ENCODE data around the gene DNAH9. TPM values are rescaled to one million over a fixed set of nuclear protein-coding genes. Genes with fewer than 3 reads are reported as not detected.
A peak's percentile ranks its signal among the peaks of the same experiment; 100 is the strongest.

DNAH9 gene
- total and polyA plus RNA-seq, 2 donors: 0.09 to 0.48 TPM

GRCh38 chr17:11582217-11582616, 16.1 kb upstream of the DNAH9 start:
- Histone ChIP-seq H3K9me3 (ENCODE audit: control insufficient read depth in 2 of 2, insufficient read depth in 1 of 2, low read length in 1 of 2) (peaks cover 4 to 17% of the 10 kb centered on the region in 2 donors), H3K4me3 (ENCODE audit: low read length in 2 of 2) (no peak overlapping the region), H3K27me3 (ENCODE audit: control insufficient read depth in 2 of 2, insufficient read depth in 1 of 2, low read length in 1 of 2) (no peaks in the 10 kb centered on the region), H3K27ac (ENCODE audit: low read depth in 1 of 2, low read length in 1 of 2) (no peak overlapping the region), H3K4me1 (ENCODE audit: control insufficient read depth in 2 of 2, insufficient read depth in 2 of 2, low read length in 2 of 2) (no peaks in the 10 kb centered on the region), H3K36me3 (ENCODE audit: control insufficient read depth in 2 of 2, insufficient read depth in 2 of 2, low read length in 1 of 2) (no peaks in the 10 kb centered on the region)
- DNase-seq (ENCODE audit: low read depth in 6 of 9, low spot score in 9 of 9): no peak
- WGBS: 91% methylated on average over 5 of the region's 5 CpGs

DNA sequence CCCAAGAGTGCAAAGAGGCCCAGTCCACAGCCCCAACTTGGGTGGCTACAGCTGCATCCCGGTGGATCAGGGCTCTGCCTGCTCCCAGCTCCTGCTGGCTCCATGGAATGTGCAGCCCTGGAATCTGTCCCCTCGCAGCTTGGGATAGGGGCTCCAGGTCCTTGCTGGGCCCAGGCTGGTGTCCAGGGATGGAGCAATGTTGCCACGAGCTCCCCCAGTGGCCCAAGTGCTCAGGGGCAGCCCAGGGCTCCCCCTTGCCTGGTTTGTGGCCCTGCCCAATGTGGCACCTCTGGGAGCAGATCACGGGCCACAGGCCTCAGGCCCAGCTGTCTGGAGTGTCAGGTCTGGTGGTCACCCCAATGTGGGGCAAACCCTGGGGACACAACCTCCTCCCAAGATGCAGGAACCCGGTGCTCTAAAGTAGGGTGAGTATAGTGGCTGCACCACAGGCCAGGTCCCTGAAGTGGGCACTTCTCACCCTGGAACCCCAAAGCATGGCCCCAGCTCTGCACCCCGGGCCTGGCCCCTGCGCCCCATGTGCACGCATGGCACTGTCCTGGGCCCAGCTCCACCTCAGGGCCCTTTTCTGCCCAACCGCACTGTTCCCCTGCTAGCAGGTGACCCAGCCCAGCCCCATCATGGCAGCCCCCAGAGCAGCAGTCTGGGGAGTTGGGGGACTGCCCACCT, 14.8 kb upstream of the DNAH9 start:
- Histone ChIP-seq H3K4me1 (ENCODE audit: control insufficient read depth in 2 of 2, insufficient read depth in 2 of 2, low read length in 2 of 2) (no peaks in the 10 kb centered on the region), H3K27ac (ENCODE audit: low read depth in 1 of 2, low read length in 1 of 2) (no peak overlapping the region), H3K36me3 (ENCODE audit: control insufficient read depth in 2 of 2, insufficient read depth in 2 of 2, low read length in 1 of 2) (no peaks in the 10 kb centered on the region), H3K9me3 (ENCODE audit: control insufficient read depth in 2 of 2, insufficient read depth in 1 of 2, low read length in 1 of 2) (peaks cover 4 to 17% of the 10 kb centered on the region in 2 donors), H3K27me3 (ENCODE audit: control insufficient read depth in 2 of 2, insufficient read depth in 1 of 2, low read length in 1 of 2) (no peaks in the 10 kb centered on the region), H3K4me3 (ENCODE audit: low read length in 2 of 2) (no peak overlapping the region)
- WGBS: 90% methylated on average over 9 of the region's 9 CpGs
- no peak for DNase-seq (ENCODE audit: low read depth in 6 of 9, low spot score in 9 of 9)

DNA sequence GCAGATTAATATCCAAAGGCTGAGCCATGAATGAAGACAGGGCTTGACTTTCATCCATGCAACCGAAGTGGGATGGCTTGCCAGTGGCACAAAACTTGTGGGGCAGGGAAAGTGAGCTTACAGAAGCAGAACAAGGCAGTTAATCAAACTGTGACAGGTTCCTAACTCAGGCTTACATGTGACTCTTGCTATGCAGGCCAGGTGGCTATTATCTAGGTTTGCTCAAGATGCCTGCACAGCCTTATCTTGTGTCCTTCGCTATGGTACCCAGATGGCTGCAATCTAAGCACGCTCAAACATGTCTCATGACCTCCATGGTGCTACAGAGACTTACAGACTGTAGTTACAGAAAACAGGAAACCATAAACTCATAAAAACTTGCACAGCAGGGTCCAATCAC, 8.6 kb upstream of the DNAH9 start:
- Histone ChIP-seq H3K27ac (ENCODE audit: low read depth in 1 of 2, low read length in 1 of 2) (no peak overlapping the region), H3K9me3 (ENCODE audit: control insufficient read depth in 2 of 2, insufficient read depth in 1 of 2, low read length in 1 of 2) (no peaks in the 10 kb centered on the region), H3K27me3 (ENCODE audit: control insufficient read depth in 2 of 2, insufficient read depth in 1 of 2, low read length in 1 of 2) (no peaks in the 10 kb centered on the region), H3K4me1 (ENCODE audit: control insufficient read depth in 2 of 2, insufficient read depth in 2 of 2, low read length in 2 of 2) (no peaks in the 10 kb centered on the region), H3K4me3 (ENCODE audit: low read length in 2 of 2) (no peak overlapping the region), H3K36me3 (ENCODE audit: control insufficient read depth in 2 of 2, insufficient read depth in 2 of 2, low read length in 1 of 2) (no peaks in the 10 kb centered on the region)
- DNase-seq (ENCODE audit: low read depth in 6 of 9, low spot score in 9 of 9): no peak
- 64% methylated on average over 3 of the region's 3 CpGs for WGBS

GRCh38 chr17:11601661-11602060, 3.4 kb downstream of the DNAH9 start:
- Histone ChIP-seq H3K36me3 (ENCODE audit: control insufficient read depth in 2 of 2, insufficient read depth in 2 of 2, low read length in 1 of 2) (no peaks in the 10 kb centered on the region), H3K4me1 (ENCODE audit: control insufficient read depth in 2 of 2, insufficient read depth in 2 of 2, low read length in 2 of 2) (no peaks in the 10 kb centered on the region), H3K9me3 (ENCODE audit: control insufficient read depth in 2 of 2, insufficient read depth in 1 of 2, low read length in 1 of 2) (peaks cover 0 to 3% of the 10 kb centered on the region in 2 donors), H3K27ac (ENCODE audit: low read depth in 1 of 2, low read length in 1 of 2) (no peak overlapping the region), H3K4me3 (ENCODE audit: low read length in 2 of 2) (no peak overlapping the region), H3K27me3 (ENCODE audit: control insufficient read depth in 2 of 2, insufficient read depth in 1 of 2, low read length in 1 of 2) (peaks cover 0 to 12% of the 10 kb centered on the region in 2 donors)
- WGBS: 78% methylated on average over 5 of the region's 5 CpGs
- no peak for DNase-seq (ENCODE audit: low read depth in 6 of 9, low spot score in 9 of 9)

- Histone ChIP-seq H3K27me3 (ENCODE audit: control insufficient read depth in 2 of 2, insufficient read depth in 1 of 2, low read length in 1 of 2) (no peaks in the 10 kb centered on the region), H3K36me3 (ENCODE audit: control insufficient read depth in 2 of 2, insufficient read depth in 2 of 2, low read length in 1 of 2) (no peaks in the 10 kb centered on the region), H3K9me3 (ENCODE audit: control insufficient read depth in 2 of 2, insufficient read depth in 1 of 2, low read length in 1 of 2) (no peaks in the 10 kb centered on the region), H3K4me3 (ENCODE audit: low read length in 2 of 2) (no peak overlapping the region), H3K4me1 (ENCODE audit: control insufficient read depth in 2 of 2, insufficient read depth in 2 of 2, low read length in 2 of 2) (no peaks in the 10 kb centered on the region), H3K27ac (ENCODE audit: low read depth in 1 of 2, low read length in 1 of 2) (no peak overlapping the region)
- DNase-seq (ENCODE audit: low read depth in 6 of 9, low spot score in 9 of 9): peak in 2 of 9 donors; percentile 3 to 19
- 78% methylated on average over 6 of the region's 6 CpGs for WGBS
These were observed 10.1 kb downstream of the DNAH9 start for GRCh38 chr17:11608396-11608795.

DNA sequence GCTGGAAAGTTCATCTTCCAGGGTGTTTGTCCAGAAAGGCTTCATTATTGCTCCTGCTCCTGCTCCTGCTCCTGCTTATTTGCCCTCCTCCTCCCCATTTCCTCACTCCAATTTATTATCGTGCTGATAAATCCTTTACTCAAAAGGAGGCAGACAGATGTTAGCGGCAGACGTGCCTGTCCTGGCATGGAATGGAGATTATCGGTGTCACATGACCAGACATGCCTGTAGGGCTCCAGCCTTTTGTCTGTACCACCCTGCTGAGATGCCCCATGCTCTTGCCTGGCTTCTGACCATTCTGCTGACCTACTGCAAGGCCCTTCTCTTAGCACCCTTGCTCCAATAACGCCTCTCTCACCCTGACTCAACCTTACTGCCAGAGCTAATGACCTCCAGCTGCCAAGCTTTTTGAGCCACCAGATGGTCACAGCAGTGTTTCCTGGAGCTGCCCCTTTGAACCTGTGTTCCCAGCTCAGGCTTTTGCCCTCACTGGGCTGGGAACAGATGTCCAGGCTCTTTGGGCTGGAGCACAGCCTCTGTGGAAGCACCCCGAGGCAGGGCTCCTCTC, 12.8 kb downstream of the DNAH9 start:
- Histone ChIP-seq H3K27me3 (ENCODE audit: control insufficient read depth in 2 of 2, insufficient read depth in 1 of 2, low read length in 1 of 2) (no peaks in the 10 kb centered on the region), H3K4me1 (ENCODE audit: control insufficient read depth in 2 of 2, insufficient read depth in 2 of 2, low read length in 2 of 2) (no peaks in the 10 kb centered on the region), H3K9me3 (ENCODE audit: control insufficient read depth in 2 of 2, insufficient read depth in 1 of 2, low read length in 1 of 2) (no peaks in the 10 kb centered on the region), H3K27ac (ENCODE audit: low read depth in 1 of 2, low read length in 1 of 2) (no peak overlapping the region), H3K4me3 (ENCODE audit: low read length in 2 of 2) (no peak overlapping the region), H3K36me3 (ENCODE audit: control insufficient read depth in 2 of 2, insufficient read depth in 2 of 2, low read length in 1 of 2) (no peaks in the 10 kb centered on the region)
- no peak for DNase-seq (ENCODE audit: low read depth in 6 of 9, low spot score in 9 of 9)
- WGBS: 30% methylated on average over 6 of the region's 6 CpGs

GRCh38 chr17:11612956-11613355, 14.7 kb downstream of the DNAH9 start:
- H3K27me3 ChIP-seq (ENCODE audit: control insufficient read depth in 2 of 2, insufficient read depth in 1 of 2, low read length in 1 of 2): no peaks in the 10 kb centered on the region
- no peaks in the 10 kb centered on the region for H3K9me3 ChIP-seq (ENCODE audit: control insufficient read depth in 2 of 2, insufficient read depth in 1 of 2, low read length in 1 of 2)
- H3K36me3 ChIP-seq (ENCODE audit: control insufficient read depth in 2 of 2, insufficient read depth in 2 of 2, low read length in 1 of 2): no peaks in the 10 kb centered on the region
- no peak overlapping the region for H3K27ac ChIP-seq (ENCODE audit: low read depth in 1 of 2, low read length in 1 of 2)
- 59% methylated on average over 2 of the region's 2 CpGs for WGBS
- DNase-seq (ENCODE audit: low read depth in 6 of 9, low spot score in 9 of 9): no peak
- H3K4me3 ChIP-seq (ENCODE audit: low read length in 2 of 2): no peak overlapping the region
- no peaks in the 10 kb centered on the region for H3K4me1 ChIP-seq (ENCODE audit: control insufficient read depth in 2 of 2, insufficient read depth in 2 of 2, low read length in 2 of 2)

- Histone ChIP-seq H3K4me3 (ENCODE audit: low read length in 2 of 2) (no peak overlapping the region), H3K27ac (ENCODE audit: low read depth in 1 of 2, low read length in 1 of 2) (no peak overlapping the region), H3K36me3 (ENCODE audit: control insufficient read depth in 2 of 2, insufficient read depth in 2 of 2, low read length in 1 of 2) (no peaks in the 10 kb centered on the region), H3K27me3 (ENCODE audit: control insufficient read depth in 2 of 2, insufficient read depth in 1 of 2, low read length in 1 of 2) (no peaks in the 10 kb centered on the region), H3K9me3 (ENCODE audit: control insufficient read depth in 2 of 2, insufficient read depth in 1 of 2, low read length in 1 of 2) (no peaks in the 10 kb centered on the region), H3K4me1 (ENCODE audit: control insufficient read depth in 2 of 2, insufficient read depth in 2 of 2, low read length in 2 of 2) (no peaks in the 10 kb centered on the region)
- DNase-seq (ENCODE audit: low read depth in 6 of 9, low spot score in 9 of 9): no peak
- WGBS: 80% methylated on average over 8 of the region's 8 CpGs
These were observed 20.7 kb downstream of the DNAH9 start for GRCh38 chr17:11618861-11619566.

- H3K4me3 ChIP-seq (ENCODE audit: low read length in 2 of 2): no peak overlapping the region
- no peaks in the 10 kb centered on the region for H3K27me3 ChIP-seq (ENCODE audit: control insufficient read depth in 2 of 2, insufficient read depth in 1 of 2, low read length in 1 of 2)
- no peaks in the 10 kb centered on the region for H3K4me1 ChIP-seq (ENCODE audit: control insufficient read depth in 2 of 2, insufficient read depth in 2 of 2, low read length in 2 of 2)
- WGBS: 95% methylated on average over 5 of the region's 5 CpGs
- DNase-seq (ENCODE audit: low read depth in 6 of 9, low spot score in 9 of 9): no peak
- H3K27ac ChIP-seq (ENCODE audit: low read depth in 1 of 2, low read length in 1 of 2): no peak overlapping the region
- no peaks in the 10 kb centered on the region for H3K36me3 ChIP-seq (ENCODE audit: control insufficient read depth in 2 of 2, insufficient read depth in 2 of 2, low read length in 1 of 2)
- no peaks in the 10 kb centered on the region for H3K9me3 ChIP-seq (ENCODE audit: control insufficient read depth in 2 of 2, insufficient read depth in 1 of 2, low read length in 1 of 2)
These were observed 24.2 kb downstream of the DNAH9 start for GRCh38 chr17:11622492-11622891.

Measured in thymus (tissue), 11 donors.